GM23248 (cell line): ENCODE measurements around the gene LRP5. TPM values are rescaled to one million over a fixed set of nuclear protein-coding genes. Genes with fewer than 3 reads are reported as not detected.

ENCODE experiments used
- DNase-seq: peaks from one replicate; pipeline ENCODE4 v3.0.0-alpha.2; 2015
- H2AFZ ChIP-seq: fragments of 200-600 bp; sonication (generic); 2 replicates; pipeline ENCODE4 v1.6.1; 2016; ENCODE audit warnings: antibody characterized with exemption
- H3F3A ChIP-seq: fragments of 200-600 bp; sonication (generic); 2 replicates; pipeline ENCODE4 v1.6.1; 2016; ENCODE audit warnings: mild to moderate bottlenecking, antibody characterized with exemption, mixed run types; ENCODE audit not compliant: insufficient read depth
- H3K27ac ChIP-seq: fragments of 200-600 bp; sonication (generic); 2 replicates; pipeline ENCODE4 v1.5.1; 2016; ENCODE audit warnings: mild to moderate bottlenecking
- H3K27me3 ChIP-seq: fragments of 200-600 bp; sonication (generic); replicated peaks from 2 replicates; pipeline ENCODE4 v1.6.1; 2016; ENCODE audit warnings: mild to moderate bottlenecking; ENCODE audit not compliant: insufficient read depth
- H3K36me3 ChIP-seq: fragments of 200-600 bp; sonication (generic); 2 replicates; pipeline ENCODE4 v1.6.1; 2016; ENCODE audit warnings: low read depth, mild to moderate bottlenecking
- H3K4me1 ChIP-seq: fragments of 200-600 bp; sonication (generic); 2 replicates; pipeline ENCODE4 v1.6.1; 2016; ENCODE audit warnings: mild to moderate bottlenecking; ENCODE audit not compliant: insufficient read depth
- H3K4me2 ChIP-seq: fragments of 200-600 bp; sonication (generic); one replicate; pipeline ENCODE4 v1.6.1; 2016; ENCODE audit warnings: mild to moderate bottlenecking; ENCODE audit not compliant: unreplicated experiment
- H3K4me3 ChIP-seq: fragments of 200-600 bp; sonication (generic); 2 replicates; pipeline ENCODE4 v1.5.1; 2016; ENCODE audit warnings: mild to moderate bottlenecking
- H3K79me2 ChIP-seq: fragments of 200-600 bp; sonication (generic); 2 replicates; pipeline ENCODE4 v1.6.1; 2016; ENCODE audit warnings: mild to moderate bottlenecking; ENCODE audit not compliant: insufficient read depth
- H3K9ac ChIP-seq: fragments of 200-600 bp; sonication (generic); 2 replicates; pipeline ENCODE4 v1.6.1; 2016; ENCODE audit warnings: mild to moderate bottlenecking
- H3K9me2 ChIP-seq: fragments of 200-600 bp; sonication (generic); 2 replicates; pipeline ENCODE4 v1.6.1; 2016; ENCODE audit warnings: mixed run types, mild to moderate bottlenecking, moderate library complexity; ENCODE audit not compliant: insufficient read depth
- H3K9me3 ChIP-seq: fragments of 200-600 bp; sonication (generic); one replicate; pipeline ENCODE4 v1.6.1; 2017; ENCODE audit warnings: low read depth
- H4K20me1 ChIP-seq: fragments of 200-600 bp; sonication (generic); 2 replicates; pipeline ENCODE4 v1.6.0; 2016; ENCODE audit not compliant: insufficient read depth
- EZH2 ChIP-seq: fragments of 200-600 bp; sonication (generic); IDR thresholded peaks from 2 replicates; pipeline ENCODE4 v1.6.1; 2018; ENCODE audit warnings: antibody characterized with exemption, mild to moderate bottlenecking; ENCODE audit not compliant: insufficient read depth, poor library complexity, severe bottlenecking
- EZH2phosphoT487 ChIP-seq: fragments of 200-600 bp; sonication (generic); IDR thresholded peaks from 2 replicates; pipeline ENCODE4 v1.6.1; 2018; ENCODE audit warnings: antibody characterized with exemption, moderate library complexity, mild to moderate bottlenecking, low read depth; ENCODE audit not compliant: insufficient read depth
- WGBS, 2 experiments: methylation state at CpG; one replicate each; pipeline ENCODE4 v1.1.6; 2015 to 2017; ENCODE audit warnings: low lambda C conversion rate in 2 of 2, low coverage in 1 of 2; ENCODE audit errors: missing lambda C conversion rate in 2 of 2; 5-methylcytosine and 5-hydroxymethylcytosine counted together
- in situ Hi-C: fragments of 300-500 bp; cut with MboI; formaldehyde crosslinking; loops from 2 replicates; pipeline ENCODE4 v1.15.0; 2020
- polyA plus RNA-seq: library from polyadenylated mRNA; unstranded; fragments of >200 nt; fragmentation: Nextera tagmentation; extraction: Ambion mirVana; gene quantifications from 2 replicates; pipeline ENCODE4 v1.2.1, GENCODE V29; 2016
- total RNA-seq: library from RNA; depleted of rRNA; stranded (reverse); fragments of >200 nt; shearing (Covaris generic); gene quantifications from 2 replicates; pipeline ENCODE4 v1.2.3, GENCODE V29; 2014

The LRP5 gene
- total and polyA plus RNA-seq, 2 experiments from 2014 or later = 3.0 TPM

- Histone ChIP-seq H3K27me3 (no peaks in the 10 kb centered on the region), H3K4me2 (no peak overlapping the region), H3K27ac (no peak overlapping the region), H3K79me2 (no peaks in the 10 kb centered on the region), H3K9ac (no peak overlapping the region), H3K9me2 (no peaks in the 10 kb centered on the region), H3K36me3 (no peaks in the 10 kb centered on the region), H3F3A (no peaks in the 10 kb centered on the region), H4K20me1 (no peaks in the 10 kb centered on the region; the same call in 1 of the 2 replicates), H3K4me3 (no peak overlapping the region), H2AFZ (no peak overlapping the region), H3K4me1 (no peaks in the 10 kb centered on the region), H3K9me3 (no peaks in the 10 kb centered on the region)
- 90 to 91% methylated on average over 12 of the region's 12 CpGs for WGBS, 2 experiments
- no peak for DNase-seq
- no peak for TF ChIP-seq EZH2
- TF ChIP-seq EZH2phosphoT487 = no peak
- in situ Hi-C loops = no loop called here
These were observed 91.4 kb downstream of the LRP5 start for GRCh38 chr11:68403831-68404230.

GRCh38 chr11:68406324-68407313 lies 94.2 kb downstream of the LRP5 start:
- no peaks in the 10 kb centered on the region for H3F3A ChIP-seq
- WGBS, 2 experiments = 87 to 91% methylated on average over 30 to 34 of the region's 34 CpGs
- no peaks in the 10 kb centered on the region for H3K4me1 ChIP-seq
- no peaks in the 10 kb centered on the region for H3K9me2 ChIP-seq
- TF ChIP-seq EZH2 (no peak), EZH2phosphoT487 (no peak)
- H3K9me3 ChIP-seq = no peaks in the 10 kb centered on the region
- no peak overlapping the region for H3K9ac ChIP-seq
- no peak overlapping the region for H3K27ac ChIP-seq
- H2AFZ ChIP-seq = no peak overlapping the region
- no peak for DNase-seq
- no peaks in the 10 kb centered on the region for H3K27me3 ChIP-seq
- H3K36me3 ChIP-seq = no peaks in the 10 kb centered on the region
- H3K79me2 ChIP-seq = no peaks in the 10 kb centered on the region
- no peaks in the 10 kb centered on the region; the same call in 1 of the 2 replicates for H4K20me1 ChIP-seq
- in situ Hi-C loops = no loop called here
- no peak overlapping the region for H3K4me3 ChIP-seq
- no peak overlapping the region for H3K4me2 ChIP-seq

DNA sequence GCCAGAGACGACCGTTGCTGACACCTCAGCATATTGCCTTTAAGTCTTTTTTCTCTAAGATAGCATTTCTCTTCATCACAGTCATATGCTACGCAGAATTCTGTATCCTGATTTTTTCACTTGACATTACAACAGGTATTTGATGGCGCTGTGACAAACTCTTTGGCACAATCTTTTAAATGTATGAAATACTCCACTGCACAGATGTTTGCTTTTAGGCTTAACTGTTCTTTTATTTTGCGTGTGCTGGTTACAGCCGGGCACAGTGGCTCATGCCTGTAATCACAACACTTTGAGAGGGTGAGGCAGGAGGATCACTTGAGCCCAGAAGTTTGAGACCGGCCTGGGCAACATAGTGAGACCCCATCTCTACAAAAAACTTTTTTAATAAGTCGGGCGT lies 96.1 kb downstream of the LRP5 start:
- H3K27me3 ChIP-seq = no peaks in the 10 kb centered on the region
- no peak overlapping the region for H3K27ac ChIP-seq
- H3K4me1 ChIP-seq = peaks cover 4% of the 10 kb centered on the region; the same call in 1 of the 2 replicates
- H4K20me1 ChIP-seq = no peaks in the 10 kb centered on the region; the same call in 1 of the 2 replicates
- 91 to 95% methylated on average over 9 of the region's 9 CpGs for WGBS, 2 experiments
- no peak overlapping the region for H3K4me3 ChIP-seq
- H3K9me3 ChIP-seq = no peaks in the 10 kb centered on the region
- no peak for DNase-seq
- H3K9me2 ChIP-seq = no peaks in the 10 kb centered on the region
- no peaks in the 10 kb centered on the region for H3K79me2 ChIP-seq
- no peak overlapping the region for H3K4me2 ChIP-seq
- H3K9ac ChIP-seq = no peak overlapping the region
- H2AFZ ChIP-seq = no peak overlapping the region
- no peaks in the 10 kb centered on the region for H3K36me3 ChIP-seq
- H3F3A ChIP-seq = no peaks in the 10 kb centered on the region
- in situ Hi-C loops = no loop called here
- TF ChIP-seq EZH2phosphoT487 = no peak
- no peak for TF ChIP-seq EZH2

- Histone ChIP-seq H3K36me3 (no peaks in the 10 kb centered on the region), H3K79me2 (no peaks in the 10 kb centered on the region), H2AFZ (no peak overlapping the region), H3K9me2 (no peaks in the 10 kb centered on the region), H3K4me3 (no peak overlapping the region), H3K27me3 (no peaks in the 10 kb centered on the region), H3K4me1 (peaks cover 4% of the 10 kb centered on the region; the same call in 1 of the 2 replicates), H3K9ac (no peak overlapping the region), H3F3A (no peaks in the 10 kb centered on the region), H3K27ac (no peak overlapping the region), H3K9me3 (no peaks in the 10 kb centered on the region), H4K20me1 (no peaks in the 10 kb centered on the region; the same call in 1 of the 2 replicates), H3K4me2 (no peak overlapping the region)
- TF ChIP-seq EZH2 = no peak
- TF ChIP-seq EZH2phosphoT487 = no peak
- no peak for DNase-seq
- in situ Hi-C loops = no loop called here
- 88 to 90% methylated on average over 30 of the region's 30 CpGs for WGBS, 2 experiments
These were observed 97.5 kb downstream of the LRP5 start for GRCh38 chr11:68409748-68410344.
